Calu3 (cell line): ENCODE results near the gene LTV1. TPM values are rescaled to one million over a fixed set of nuclear protein-coding genes. Genes with fewer than 3 reads are reported as not detected.
"Not testable (repeated sequence)": the region's sequence is repeated elsewhere in the genome, so short reads cannot be mapped to it uniquely, and the experiment has no call there.

Experiments
- BruUV-seq: library from RNA; stranded (reverse); fragments of 400-500 nt; replicated peaks from 2 replicates; lab custom pipeline; 2021; lab: Mats Ljungman, UMichigan
- CTCF ChIA-PET: fragments of 300-600 bp; sonication (Branson Sonifier 250); formaldehyde crosslinking; loops from one replicate; lab custom pipeline; 2022; ENCODE audit warnings: antibody characterized with exemption; lab: Charles Lee
- DNase-seq: peaks from one replicate; pipeline ENCODE4 v3.0.0; 2022
- H3K27ac Mint-ChIP-seq: one replicate; pipeline ENCODE4 v1.8.0; 2022; ENCODE audit warnings: mixed read lengths; ENCODE audit not compliant: unreplicated experiment
- H3K27me3 Mint-ChIP-seq: one replicate; pipeline ENCODE4 v1.8.0; 2022; ENCODE audit warnings: mixed read lengths; ENCODE audit not compliant: unreplicated experiment
- H3K36me3 Mint-ChIP-seq: one replicate; pipeline ENCODE4 v1.8.0; 2022; ENCODE audit warnings: mild to moderate bottlenecking, moderate library complexity, mixed read lengths; ENCODE audit not compliant: insufficient read depth, unreplicated experiment
- H3K4me1 Mint-ChIP-seq: one replicate; pipeline ENCODE4 v1.8.0; 2022; ENCODE audit warnings: mild to moderate bottlenecking, low read depth, mixed read lengths; ENCODE audit not compliant: unreplicated experiment
- H3K4me3 Mint-ChIP-seq: one replicate; pipeline ENCODE4 v1.8.0; 2022; ENCODE audit warnings: mild to moderate bottlenecking, low read depth, moderate library complexity, mixed read lengths; ENCODE audit not compliant: unreplicated experiment
- H3K9me3 Mint-ChIP-seq: one replicate; pipeline ENCODE4 v1.8.0; 2022; ENCODE audit warnings: low read depth, mixed read lengths; ENCODE audit not compliant: unreplicated experiment
- CTCF ChIP-seq: fragments of 200-600 bp; IDR thresholded peaks from one replicate; pipeline ENCODE4 v1.8.0; 2022; ENCODE audit warnings: antibody characterized with exemption; ENCODE audit not compliant: unreplicated experiment
- intact Hi-C: fragments of 100-400 bp; cut with micrococcal nuclease; formaldehyde crosslinking; loops from one replicate; pipeline ENCODE4 v1.10.0; 2022; ENCODE audit not compliant: unreplicated experiment
- total RNA-seq: library from RNA; stranded (reverse); gene quantifications from 2 replicates; pipeline ENCODE4 v1.2.3, GENCODE V29; 2022

LTV1 gene
- total RNA-seq, 1 experiment from 2014 or later, result 21.8 TPM

- Mint-ChIP-seq H3K4me1 (no peaks in the 10 kb centered on the region), H3K27me3 (no peaks in the 10 kb centered on the region), H3K4me3 (peak overlapping the region; percentile 82), H3K9me3 (no peaks in the 10 kb centered on the region), H3K27ac (peak overlapping the region; percentile 66), H3K36me3 (peaks cover 20% of the 10 kb centered on the region)
- intact Hi-C loops, result loop anchor here (10.0 kb wide), 1 partner anchor 269 kb away; no protein-coding TSS in a partner anchor
- CTCF ChIA-PET, result interaction anchor here (0.5 to 1.8 kb wide), 2 partner anchors 87 to 268 kb away, joined by 3 to 8 read pairs; no protein-coding TSS in a partner anchor
- DNase-seq, result no peak
- no peak for TF ChIP-seq CTCF
- no TSS peak for BruUV-seq
These were observed 500 bp downstream of the LTV1 start for GRCh38 chr6:143843677-143843999.

GRCh38 chr6:143844006-143844405 is 868 bp downstream of the LTV1 start:
- CTCF ChIA-PET, result interaction anchor here (1.8 kb wide), 1 partner anchor 269 kb away, joined by 8 read pairs; no protein-coding TSS in a partner anchor
- DNase-seq, result no peak
- no peaks in the 10 kb centered on the region for H3K27me3 Mint-ChIP-seq
- H3K9me3 Mint-ChIP-seq, result no peaks in the 10 kb centered on the region
- H3K4me1 Mint-ChIP-seq, result no peaks in the 10 kb centered on the region
- peak overlapping the region; percentile 82 for H3K4me3 Mint-ChIP-seq
- intact Hi-C loops, result loop anchor here (10.0 kb wide), 1 partner anchor 269 kb away; no protein-coding TSS in a partner anchor
- no TSS peak for BruUV-seq
- no peak for TF ChIP-seq CTCF
- peak overlapping the region; percentile 66 for H3K27ac Mint-ChIP-seq
- H3K36me3 Mint-ChIP-seq, result peaks cover 20% of the 10 kb centered on the region

- Mint-ChIP-seq H3K4me3 (no peak overlapping the region), H3K27me3 (no peaks in the 10 kb centered on the region), H3K27ac (no peak overlapping the region), H3K4me1 (no peaks in the 10 kb centered on the region), H3K9me3 (no peaks in the 10 kb centered on the region), H3K36me3 (peaks cover 29% of the 10 kb centered on the region)
- CTCF ChIA-PET, result no interaction called here
- intact Hi-C loops, result loop anchor here (10.0 kb wide), 1 partner anchor 270 kb away; no protein-coding TSS in a partner anchor
- no TSS peak for BruUV-seq
- no peak for TF ChIP-seq CTCF
- DNase-seq, result no peak
These were observed 1.9 kb downstream of the LTV1 start for GRCh38 chr6:143845033-143845432.

- DNase-seq, H3K27me3 Mint-ChIP-seq, H3K9me3 Mint-ChIP-seq, CTCF ChIA-PET, H3K4me3 Mint-ChIP-seq, BruUV-seq, H3K4me1 Mint-ChIP-seq, H3K27ac Mint-ChIP-seq: not testable (repeated sequence)
- peaks cover 26% of the 10 kb centered on the region for H3K36me3 Mint-ChIP-seq
- intact Hi-C loops, result loop anchor here (2.0 kb wide), 1 partner anchor 17 kb away; no protein-coding TSS in a partner anchor
These were observed 8.6 kb downstream of the LTV1 start for GRCh38 chr6:143851706-143852105.

GRCh38 chr6:143855057-143855456 is 11.9 kb downstream of the LTV1 start:
- H3K27ac Mint-ChIP-seq, CTCF ChIA-PET, BruUV-seq, intact Hi-C loops, H3K27me3 Mint-ChIP-seq, H3K9me3 Mint-ChIP-seq, H3K4me3 Mint-ChIP-seq, H3K4me1 Mint-ChIP-seq, DNase-seq: not testable (repeated sequence)
- peaks cover 17% of the 10 kb centered on the region for H3K36me3 Mint-ChIP-seq

- peaks cover 21% of the 10 kb centered on the region for H3K36me3 Mint-ChIP-seq
- H3K27ac Mint-ChIP-seq, CTCF ChIA-PET, H3K27me3 Mint-ChIP-seq, intact Hi-C loops, DNase-seq, H3K4me1 Mint-ChIP-seq, BruUV-seq, H3K9me3 Mint-ChIP-seq, H3K4me3 Mint-ChIP-seq: not testable (repeated sequence)
These were observed 13.6 kb downstream of the LTV1 start for GRCh38 chr6:143856762-143857161.
